Neuronal stem cell (in vitro differentiated cells): ENCODE data around the gene MYORG.

ENCODE experiments used
- DNase-seq: peaks from one replicate; pipeline ENCODE4 v3.0.0-alpha.2; 2013; ENCODE audit warnings: low spot score
- H2AFZ ChIP-seq: one replicate; pipeline ENCODE4 v1.6.1; 2013; ENCODE audit warnings: mild to moderate bottlenecking, low read length, inconsistent platforms
- H2AK5ac ChIP-seq: 2 replicates; pipeline ENCODE4 v1.6.1; 2013; ENCODE audit warnings: low read depth, mild to moderate bottlenecking, inconsistent platforms, low read length, moderate library complexity, mixed read lengths
- H2BK120ac ChIP-seq: 2 replicates; pipeline ENCODE4 v1.6.1; 2013; ENCODE audit warnings: low read depth, mild to moderate bottlenecking, inconsistent platforms, low read length, moderate library complexity, mixed read lengths
- H2BK12ac ChIP-seq: one replicate; pipeline ENCODE4 v1.6.1; 2013; ENCODE audit warnings: low read length, inconsistent platforms
- H2BK15ac ChIP-seq: 2 replicates; pipeline ENCODE4 v1.6.1; 2013; ENCODE audit warnings: mild to moderate bottlenecking, low read length, inconsistent platforms, mixed read lengths
- H2BK5ac ChIP-seq: one replicate; pipeline ENCODE4 v1.6.1; 2013; ENCODE audit warnings: inconsistent platforms, mild to moderate bottlenecking, low read length, moderate library complexity
- H3K14ac ChIP-seq: one replicate; pipeline ENCODE4 v1.6.1; 2013; ENCODE audit warnings: low read length, inconsistent platforms
- H3K18ac ChIP-seq: 2 replicates; pipeline ENCODE4 v1.6.1; 2013; ENCODE audit warnings: low read length, inconsistent platforms
- H3K23ac ChIP-seq: 2 replicates; pipeline ENCODE4 v1.6.1; 2013; ENCODE audit warnings: low read depth, mild to moderate bottlenecking, mixed read lengths, low read length, inconsistent platforms; ENCODE audit not compliant: poor library complexity
- H3K27ac ChIP-seq: replicated peaks from 3 replicates; pipeline ENCODE4 v1.5.1; 2013; ENCODE audit warnings: low read length, inconsistent platforms
- H3K27me3 ChIP-seq, 3 experiments: 2 replicates each; pipeline ENCODE4 v1.6.1; 2013; ENCODE audit warnings: low read length in 3 of 3, mild to moderate bottlenecking in 2 of 3, inconsistent platforms in 1 of 3, low read depth in 1 of 3, mixed read lengths in 1 of 3, moderate library complexity in 1 of 3; ENCODE audit not compliant: control insufficient read depth in 3 of 3, insufficient read depth in 3 of 3
- H3K36me3 ChIP-seq, 2 donors: replicated peaks in 1 of 2; 2 replicates each; pipeline ENCODE4 v1.6.1; 2013; ENCODE audit warnings: low read length in 2 of 2; ENCODE audit not compliant: control insufficient read depth in 2 of 2, insufficient read depth in 2 of 2
- H3K4ac ChIP-seq: 2 replicates; pipeline ENCODE4 v1.6.1; 2013; ENCODE audit warnings: inconsistent platforms, mild to moderate bottlenecking, low read length, moderate library complexity
- H3K4me1 ChIP-seq, 2 donors: 1 replicate in 1 of 2; 2 replicates in 1 of 2; pipeline ENCODE4 v1.6.1; 2013; ENCODE audit warnings: low read length in 2 of 2, low read depth in 1 of 2; ENCODE audit not compliant: control insufficient read depth in 2 of 2, insufficient read depth in 1 of 2
- H3K4me2 ChIP-seq: one replicate; pipeline ENCODE4 v1.6.1; 2013; ENCODE audit warnings: mild to moderate bottlenecking, low read length, inconsistent platforms; ENCODE audit not compliant: insufficient read depth, poor library complexity, severe bottlenecking
- H3K4me3 ChIP-seq, 2 donors: 2 replicates each; pipeline ENCODE4 v1.5.1; 2013; ENCODE audit warnings: low read length in 2 of 2, mild to moderate bottlenecking in 2 of 2, inconsistent platforms in 1 of 2, moderate library complexity in 1 of 2
- H3K79me1 ChIP-seq: one replicate; pipeline ENCODE4 v1.6.1; 2013; ENCODE audit warnings: low read depth, mild to moderate bottlenecking, inconsistent platforms, low read length, moderate library complexity
- H3K9ac ChIP-seq: one replicate; pipeline ENCODE4 v1.6.1; 2013; ENCODE audit warnings: mild to moderate bottlenecking, low read depth, low read length, inconsistent platforms; ENCODE audit not compliant: poor library complexity
- H3K9me3 ChIP-seq, 2 donors: replicated peaks in 1 of 2; 2 replicates each; pipeline versions ENCODE3 to v1.6.1; 2013; ENCODE audit warnings: low read length in 2 of 2, mild to moderate bottlenecking in 2 of 2, inconsistent platforms in 1 of 2, low read depth in 1 of 2, mixed read lengths in 1 of 2, moderate library complexity in 1 of 2; ENCODE audit not compliant: control insufficient read depth in 2 of 2, insufficient read depth in 1 of 2
- H4K8ac ChIP-seq: one replicate; pipeline ENCODE4 v1.6.1; 2013; ENCODE audit warnings: low read depth, mild to moderate bottlenecking, inconsistent platforms, low read length, moderate library complexity
- H4K91ac ChIP-seq: one replicate; pipeline ENCODE4 v1.6.1; 2013; ENCODE audit warnings: low read length, low read depth, mild to moderate bottlenecking, inconsistent platforms; ENCODE audit not compliant: poor library complexity
- WGBS, 2 donors: extraction: QIAGEN DNeasy Blood & Tissue Kit; methylation state at CpG; one replicate each; pipeline ENCODE4 v1.1.7; 2013; ENCODE audit warnings: missing lambda C conversion rate in 2 of 2, mixed read lengths in 1 of 2; ENCODE audit not compliant: insufficient read length in 2 of 2, insufficient replicate concordance in 1 of 2; ENCODE audit errors: extremely low coverage in 2 of 2; 5-methylcytosine and 5-hydroxymethylcytosine counted together

Gene MYORG

GRCh38 chr9:34381323-34381722, 4.6 kb upstream of the MYORG start:
- Histone ChIP-seq H3K27ac (no peak overlapping the region), H2BK12ac (no peak overlapping the region), H2AFZ (peak overlapping the region; percentile 95), H4K91ac (no peak overlapping the region), H4K8ac (no peak overlapping the region), H3K4me2 (peak overlapping the region; percentile 92), H3K9ac (peak overlapping the region; percentile 85), H2BK15ac (peak overlapping the region; percentile 21), H3K4me3 (peak overlapping the region; percentile 45 to 81), H3K36me3 (no peaks in the 10 kb centered on the region), H3K9me3 (no peaks in the 10 kb centered on the region), H2BK120ac (no peak overlapping the region), H3K18ac (peak overlapping the region; percentile 65), H3K27me3 (peaks cover 7 to 55% (median 45%) of the 10 kb centered on the region in 3 experiments), H3K4me1 (peaks cover 10 to 16% of the 10 kb centered on the region in 2 donors), H2AK5ac (no peak overlapping the region), H3K4ac (no peak overlapping the region), H3K79me1 (no peaks in the 10 kb centered on the region), H2BK5ac (no peak overlapping the region), H3K23ac (no peak overlapping the region), H3K14ac (peak overlapping the region; percentile 57)
- DNase-seq = peak; percentile 15
- no CpG with 5 or more reads among the region's 17 CpGs for WGBS, 2 donors

- Histone ChIP-seq H4K91ac (no peak overlapping the region), H2BK15ac (peak overlapping the region; percentile 21), H3K4ac (no peak overlapping the region), H2BK5ac (no peak overlapping the region), H3K79me1 (no peaks in the 10 kb centered on the region), H2BK120ac (no peak overlapping the region), H3K9me3 (no peaks in the 10 kb centered on the region), H3K23ac (peak overlapping the region; percentile 69), H3K27me3 (peaks cover 7 to 62% (median 49%) of the 10 kb centered on the region in 3 experiments), H4K8ac (no peak overlapping the region), H3K18ac (peak overlapping the region; percentile 65), H3K14ac (peak overlapping the region; percentile 57), H2AFZ (peak overlapping the region; percentile 95), H3K4me2 (peak overlapping the region; percentile 92), H3K9ac (peak overlapping the region; percentile 85), H2AK5ac (no peak overlapping the region), H3K27ac (no peak overlapping the region), H3K36me3 (no peaks in the 10 kb centered on the region), H3K4me3 (peak overlapping the region; percentile 45 to 81), H2BK12ac (peak overlapping the region; percentile 53), H3K4me1 (peaks cover 15 to 20% of the 10 kb centered on the region in 2 donors)
- no CpG with 5 or more reads among the region's 59 CpGs for WGBS, 2 donors
- DNase-seq = peak; percentile 67
Measured at GRCh38 chr9:34380511-34381315, 4.0 kb upstream of the MYORG start.

GRCh38 chr9:34380034-34380510, 3.4 kb upstream of the MYORG start:
- Histone ChIP-seq H4K8ac (no peak overlapping the region), H3K36me3 (no peaks in the 10 kb centered on the region), H3K4me1 (peaks cover 15 to 20% of the 10 kb centered on the region in 2 donors), H3K23ac (no peak overlapping the region), H3K27ac (no peak overlapping the region), H2AFZ (peak overlapping the region; percentile 95), H3K9me3 (no peaks in the 10 kb centered on the region), H3K4me3 (peak overlapping the region; percentile 45 to 80), H3K4me2 (peak overlapping the region; percentile 92), H3K9ac (peak overlapping the region; percentile 66), H3K14ac (no peak overlapping the region), H3K18ac (peak overlapping the region; percentile 21), H2BK120ac (no peak overlapping the region), H3K4ac (no peak overlapping the region), H2BK12ac (no peak overlapping the region), H2BK5ac (no peak overlapping the region), H2AK5ac (no peak overlapping the region), H4K91ac (no peak overlapping the region), H2BK15ac (no peak overlapping the region), H3K79me1 (no peaks in the 10 kb centered on the region), H3K27me3 (peaks cover 7 to 67% (median 55%) of the 10 kb centered on the region in 3 experiments)
- DNase-seq = peak; percentile 29
- no CpG with 5 or more reads among the region's 24 CpGs for WGBS, 2 donors

- H2AFZ ChIP-seq = peak overlapping the region; percentile 95
- no peaks in the 10 kb centered on the region for H3K36me3 ChIP-seq
- H3K14ac ChIP-seq = no peak overlapping the region
- H3K27ac ChIP-seq = no peak overlapping the region
- H3K18ac ChIP-seq = peak overlapping the region; percentile 21
- H3K9ac ChIP-seq = no peak overlapping the region
- H3K23ac ChIP-seq = no peak overlapping the region
- no peak overlapping the region for H2BK5ac ChIP-seq
- no CpG with 5 or more reads among the region's 35 CpGs for WGBS, 2 donors
- H3K27me3 ChIP-seq = peaks cover 7 to 71% (median 54%) of the 10 kb centered on the region in 3 experiments
- H4K8ac ChIP-seq = no peak overlapping the region
- peaks cover 15 to 20% of the 10 kb centered on the region in 2 donors for H3K4me1 ChIP-seq
- H3K79me1 ChIP-seq = no peaks in the 10 kb centered on the region
- H2BK15ac ChIP-seq = no peak overlapping the region
- no peaks in the 10 kb centered on the region for H3K9me3 ChIP-seq
- no peak overlapping the region for H2AK5ac ChIP-seq
- H3K4me2 ChIP-seq = peak overlapping the region; percentile 92
- no peak overlapping the region for H3K4ac ChIP-seq
- no peak overlapping the region for H2BK12ac ChIP-seq
- H3K4me3 ChIP-seq = peak overlapping the region; percentile 45 to 80
- no peak overlapping the region for H2BK120ac ChIP-seq
- H4K91ac ChIP-seq = no peak overlapping the region
- peak; percentile 87 for DNase-seq
Measured at GRCh38 chr9:34379334-34380033, 2.8 kb upstream of the MYORG start.
